Measurements from ENCODE around the gene RUNX1.

DNA sequence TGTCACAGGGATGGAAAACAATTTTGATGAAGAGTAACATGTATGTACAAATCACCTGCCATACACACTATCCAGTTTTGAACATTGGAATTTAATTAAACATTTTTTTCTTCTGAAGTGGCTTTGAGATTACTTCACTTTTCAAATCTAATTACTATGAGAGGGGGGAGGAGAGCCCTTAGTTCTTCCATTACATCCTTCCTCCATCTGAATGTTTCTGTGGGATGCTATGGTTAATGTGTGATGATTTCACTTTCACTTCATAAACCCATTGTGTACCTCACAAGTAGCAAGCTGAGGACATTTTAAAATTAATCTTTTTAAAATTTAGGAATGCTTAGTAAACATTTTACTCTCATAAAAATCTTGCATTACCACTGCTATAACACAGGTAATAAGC is 156.9 kb downstream of the RUNX1 start:
- TF ChIP-seq, protein P1, sequence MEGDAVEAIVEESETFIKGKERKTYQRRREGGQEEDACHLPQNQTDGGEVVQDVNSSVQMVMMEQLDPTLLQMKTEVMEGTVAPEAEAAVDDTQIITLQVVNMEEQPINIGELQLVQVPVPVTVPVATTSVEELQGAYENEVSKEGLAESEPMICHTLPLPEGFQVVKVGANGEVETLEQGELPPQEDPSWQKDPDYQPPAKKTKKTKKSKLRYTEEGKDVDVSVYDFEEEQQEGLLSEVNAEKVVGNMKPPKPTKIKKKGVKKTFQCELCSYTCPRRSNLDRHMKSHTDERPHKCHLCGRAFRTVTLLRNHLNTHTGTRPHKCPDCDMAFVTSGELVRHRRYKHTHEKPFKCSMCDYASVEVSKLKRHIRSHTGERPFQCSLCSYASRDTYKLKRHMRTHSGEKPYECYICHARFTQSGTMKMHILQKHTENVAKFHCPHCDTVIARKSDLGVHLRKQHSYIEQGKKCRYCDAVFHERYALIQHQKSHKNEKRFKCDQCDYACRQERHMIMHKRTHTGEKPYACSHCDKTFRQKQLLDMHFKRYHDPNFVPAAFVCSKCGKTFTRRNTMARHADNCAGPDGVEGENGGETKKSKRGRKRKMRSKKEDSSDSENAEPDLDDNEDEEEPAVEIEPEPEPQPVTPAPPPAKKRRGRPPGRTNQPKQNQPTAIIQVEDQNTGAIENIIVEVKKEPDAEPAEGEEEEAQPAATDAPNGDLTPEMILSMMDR (IDR thresholded peaks at IDR 0.05), result no peak
- TF ChIP-seq POLR2A (IDR thresholded peaks at IDR 0.05), result no peak
